Measurements from ENCODE around the gene PAX5.

Gene PAX5

DNA sequence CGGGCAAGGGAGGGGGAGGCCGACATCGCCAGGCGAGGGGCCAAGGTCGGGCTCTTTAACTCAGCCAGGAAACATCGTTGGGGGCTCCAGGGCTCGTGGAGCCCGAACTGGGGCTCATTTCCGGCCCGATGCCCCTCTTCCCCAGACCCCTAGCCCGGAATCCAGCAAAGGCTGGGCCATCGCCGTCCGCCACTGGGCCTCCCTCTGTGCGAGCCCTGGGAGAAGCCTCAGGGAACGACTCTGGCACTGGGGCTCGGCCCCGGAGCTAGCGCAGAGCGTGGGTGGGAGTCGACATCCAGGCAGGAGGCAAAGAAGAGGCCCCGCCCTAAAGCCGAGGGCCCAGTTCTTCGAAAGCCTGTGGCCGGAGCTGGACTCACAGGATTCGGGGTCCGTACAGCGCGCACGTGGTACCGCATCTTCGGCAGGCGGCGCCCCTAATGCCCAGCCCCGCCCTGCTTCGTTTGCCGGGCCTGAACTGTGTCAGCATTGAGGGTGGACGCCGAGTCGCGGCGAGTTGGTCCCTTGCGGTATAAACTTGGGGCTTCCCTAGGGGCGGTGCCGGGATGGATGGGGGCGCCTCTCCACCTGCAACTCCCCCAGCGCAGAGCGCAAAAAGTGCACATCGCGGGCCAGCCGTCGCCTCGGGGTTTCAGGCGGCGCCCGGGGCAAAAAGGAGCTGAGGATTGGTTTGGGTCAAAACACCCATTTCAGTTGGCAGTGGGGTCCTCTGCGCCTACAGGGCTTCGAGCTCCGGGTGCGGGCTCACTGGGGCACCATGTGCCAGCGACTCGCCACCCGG is 3.6 kb upstream of the PAX5 start:
- peak overlapping the region; percentile 15 for H3K4me3 ChIP-seq (ENCODE audit: low read depth, low read length)

- peak overlapping the region; percentile 15 for H3K4me3 ChIP-seq (ENCODE audit: low read depth, low read length)
Observed at GRCh38 chr9:37036776-37037502, 2.9 kb upstream of the PAX5 start.

DNA sequence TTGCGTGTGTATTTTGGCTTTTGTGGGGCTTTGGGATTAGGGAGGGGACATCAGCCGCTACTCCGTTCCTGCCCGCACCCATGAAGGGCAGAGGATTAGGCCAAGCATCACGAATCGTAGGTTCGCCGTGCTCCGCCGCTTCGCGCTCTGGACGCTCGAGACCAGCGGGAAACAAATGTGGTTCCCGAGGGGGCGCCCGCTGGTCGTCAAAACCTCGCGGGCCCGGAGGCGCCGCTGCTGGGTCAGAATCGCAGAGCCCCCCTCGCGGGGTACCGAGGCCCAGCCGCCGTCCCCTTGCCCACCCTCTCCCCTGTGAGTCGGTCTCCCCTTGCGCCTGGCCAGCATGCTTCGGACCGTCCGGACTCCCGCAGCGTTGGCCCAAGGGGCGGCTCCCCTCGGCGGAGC is 2.3 kb upstream of the PAX5 start:
- H3K4me3 ChIP-seq (ENCODE audit: low read depth, low read length), result peak overlapping the region; percentile 15

- H3K4me3 ChIP-seq (ENCODE audit: low read depth, low read length), result peak overlapping the region; percentile 28
Observed at GRCh38 chr9:37035648-37036370, 1.7 kb upstream of the PAX5 start.

- H3K4me3 ChIP-seq (ENCODE audit: low read depth, low read length), result peak overlapping the region; percentile 28
Observed at GRCh38 chr9:37034938-37035647, 1.0 kb upstream of the PAX5 start.

- H3K4me3 ChIP-seq (ENCODE audit: low read depth, low read length), result peak overlapping the region; percentile 20
Observed at GRCh38 chr9:37034305-37034937, 353 bp upstream of the PAX5 start.

- H3K4me3 ChIP-seq (ENCODE audit: low read depth, low read length), result no peak overlapping the region
Observed at GRCh38 chr9:37033141-37033540, 927 bp downstream of the PAX5 start.

DNA sequence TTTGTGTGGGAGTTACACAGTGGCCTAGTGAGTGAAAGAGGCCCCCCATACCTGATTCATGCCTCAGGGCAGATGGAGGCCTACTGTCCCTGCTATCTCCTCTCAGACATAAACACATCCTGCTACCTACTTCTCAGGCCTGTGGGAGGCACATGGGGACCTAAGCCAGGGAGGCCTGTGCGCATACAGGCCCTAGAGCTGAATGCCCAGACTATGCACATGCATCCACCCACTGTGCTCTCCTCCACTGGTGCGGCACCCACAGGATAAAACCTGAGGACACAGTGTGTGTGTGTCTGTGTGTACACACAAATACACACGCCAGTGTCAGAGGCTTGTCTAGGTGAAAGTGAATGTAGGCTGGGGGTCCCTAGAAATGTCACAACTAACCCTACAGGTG is 1.4 kb downstream of the PAX5 start:
- no peak overlapping the region for H3K4me3 ChIP-seq (ENCODE audit: low read depth, low read length)

DNA sequence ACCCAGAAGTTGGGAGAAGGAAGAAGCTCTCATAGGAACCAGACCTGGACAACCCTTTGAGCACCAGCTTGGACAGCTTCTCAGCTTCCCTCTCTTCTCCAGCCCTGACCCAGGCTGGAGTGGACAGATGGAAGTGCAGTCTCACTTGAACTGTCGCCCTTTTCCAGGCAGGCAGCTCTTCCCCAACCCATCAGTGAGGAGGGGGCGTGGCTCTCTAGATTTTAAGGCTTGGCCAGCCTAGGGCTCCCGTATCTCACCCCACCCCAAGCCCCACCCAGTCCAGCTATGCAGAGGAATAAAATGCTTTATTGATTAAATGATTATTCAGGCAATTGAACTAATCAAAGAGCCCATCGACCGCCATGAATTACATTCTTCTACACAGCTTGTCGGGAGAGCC is 2.2 kb downstream of the PAX5 start:
- H3K4me3 ChIP-seq (ENCODE audit: low read depth, low read length), result no peak overlapping the region

DNA sequence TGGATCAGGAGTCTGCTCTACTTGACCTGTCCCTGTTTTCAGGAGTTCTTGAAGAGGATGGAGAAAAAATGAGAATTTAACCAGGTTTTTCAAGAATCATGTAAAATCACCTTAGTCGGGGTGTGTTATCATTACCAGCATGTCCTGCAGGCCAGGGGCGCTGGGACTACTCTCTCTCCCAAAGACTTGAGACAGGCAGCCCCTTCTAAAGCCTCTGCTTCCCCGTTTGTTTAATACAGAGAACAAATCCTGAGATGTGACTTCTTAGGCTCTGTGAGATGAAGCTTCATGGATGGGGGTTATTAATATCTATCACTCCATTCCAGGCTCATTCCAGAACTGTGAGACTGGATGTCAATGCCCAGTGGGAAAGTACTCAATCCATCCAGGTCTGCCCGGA is 3.0 kb downstream of the PAX5 start:
- no peak overlapping the region for H3K4me3 ChIP-seq (ENCODE audit: low read depth, low read length)

- H3K4me3 ChIP-seq (ENCODE audit: low read depth, low read length), result no peak overlapping the region
Observed at GRCh38 chr9:37030611-37030939, 3.5 kb downstream of the PAX5 start.

- H3K4me3 ChIP-seq (ENCODE audit: low read depth, low read length), result peak overlapping the region; percentile 35
Observed at GRCh38 chr9:37029776-37030610, 4.1 kb downstream of the PAX5 start.

- peak overlapping the region; percentile 35 for H3K4me3 ChIP-seq (ENCODE audit: low read depth, low read length)
Observed at GRCh38 chr9:37029304-37029775, 4.7 kb downstream of the PAX5 start.

- no peak overlapping the region for H3K4me3 ChIP-seq (ENCODE audit: low read depth, low read length)
Observed at GRCh38 chr9:37028420-37029031, 5.5 kb downstream of the PAX5 start.

DNA sequence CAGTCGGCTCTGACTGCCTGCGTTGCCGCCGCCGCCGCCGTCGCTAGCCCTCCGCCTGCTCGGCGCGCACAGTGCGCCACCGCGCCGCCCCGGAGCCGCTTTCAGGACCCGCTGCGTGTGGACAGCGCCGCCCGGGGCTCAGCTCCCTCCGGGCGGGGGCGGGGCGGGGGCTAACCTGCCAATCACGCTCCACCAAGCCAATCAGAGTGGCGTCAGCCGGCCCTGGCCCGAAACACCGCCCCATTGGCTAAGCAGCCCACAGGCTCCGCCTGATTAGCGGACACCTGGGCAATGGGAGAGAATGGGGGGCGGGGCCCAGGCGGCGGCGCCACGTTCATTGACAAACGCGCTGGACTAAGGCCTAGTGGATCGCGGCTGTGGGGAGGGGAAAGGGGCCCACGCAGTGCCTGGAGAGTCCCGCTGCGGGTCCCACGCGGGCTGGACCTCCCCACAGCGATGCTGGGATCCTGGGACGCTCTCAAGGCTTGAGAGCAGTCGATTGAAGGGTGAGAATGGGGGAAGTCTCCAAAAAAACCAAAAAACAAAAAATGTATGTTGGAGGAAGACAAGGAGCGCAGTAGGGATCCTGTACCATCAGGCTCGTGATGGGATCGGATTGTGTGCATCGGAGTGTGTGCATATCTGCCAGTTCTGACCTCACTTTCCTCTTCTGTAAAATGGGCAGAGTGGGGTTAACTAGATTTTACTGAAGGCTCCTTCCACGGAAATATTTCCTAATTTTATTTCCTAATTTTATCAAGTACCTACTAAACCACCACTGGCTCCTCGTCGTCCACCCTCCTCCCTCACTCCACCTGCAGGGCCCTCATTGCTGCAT is 6.3 kb downstream of the PAX5 start:
- peak overlapping the region; percentile 13 for H3K4me3 ChIP-seq (ENCODE audit: low read depth, low read length)

DNA sequence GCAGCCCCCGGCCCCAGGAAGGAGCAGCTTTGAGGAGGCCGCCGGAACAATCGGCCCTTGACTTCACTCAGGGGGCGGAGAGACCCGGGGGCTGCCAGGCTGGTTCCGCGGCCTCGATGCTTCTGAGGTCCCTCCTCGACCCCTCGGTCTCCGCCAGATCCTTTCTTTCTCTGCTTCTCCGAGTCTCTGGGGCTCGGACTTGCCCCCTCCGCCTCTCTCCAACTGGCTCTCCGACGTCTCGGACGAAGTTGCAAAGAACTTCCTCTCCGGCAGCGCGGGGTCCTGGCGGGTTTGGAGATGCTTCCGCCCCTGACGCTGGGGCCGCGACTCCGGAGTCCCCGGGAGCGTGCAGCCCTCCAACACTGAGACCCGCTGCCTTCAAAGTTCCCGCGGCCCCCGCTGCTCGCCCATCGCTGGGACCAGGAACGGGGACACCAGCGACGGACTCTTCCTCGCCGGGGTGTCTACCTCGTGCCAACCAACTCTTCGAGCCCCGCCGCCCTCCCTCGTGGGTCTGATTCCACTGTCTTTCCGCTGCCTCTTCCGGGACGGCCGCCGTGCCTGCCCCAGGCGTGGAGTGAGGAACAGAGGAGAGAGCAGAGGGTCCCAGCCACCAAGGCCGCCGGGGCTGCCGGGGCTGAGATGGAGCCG is 7.0 kb downstream of the PAX5 start:
- peak overlapping the region; percentile 13 for H3K4me3 ChIP-seq (ENCODE audit: low read depth, low read length)

DNA sequence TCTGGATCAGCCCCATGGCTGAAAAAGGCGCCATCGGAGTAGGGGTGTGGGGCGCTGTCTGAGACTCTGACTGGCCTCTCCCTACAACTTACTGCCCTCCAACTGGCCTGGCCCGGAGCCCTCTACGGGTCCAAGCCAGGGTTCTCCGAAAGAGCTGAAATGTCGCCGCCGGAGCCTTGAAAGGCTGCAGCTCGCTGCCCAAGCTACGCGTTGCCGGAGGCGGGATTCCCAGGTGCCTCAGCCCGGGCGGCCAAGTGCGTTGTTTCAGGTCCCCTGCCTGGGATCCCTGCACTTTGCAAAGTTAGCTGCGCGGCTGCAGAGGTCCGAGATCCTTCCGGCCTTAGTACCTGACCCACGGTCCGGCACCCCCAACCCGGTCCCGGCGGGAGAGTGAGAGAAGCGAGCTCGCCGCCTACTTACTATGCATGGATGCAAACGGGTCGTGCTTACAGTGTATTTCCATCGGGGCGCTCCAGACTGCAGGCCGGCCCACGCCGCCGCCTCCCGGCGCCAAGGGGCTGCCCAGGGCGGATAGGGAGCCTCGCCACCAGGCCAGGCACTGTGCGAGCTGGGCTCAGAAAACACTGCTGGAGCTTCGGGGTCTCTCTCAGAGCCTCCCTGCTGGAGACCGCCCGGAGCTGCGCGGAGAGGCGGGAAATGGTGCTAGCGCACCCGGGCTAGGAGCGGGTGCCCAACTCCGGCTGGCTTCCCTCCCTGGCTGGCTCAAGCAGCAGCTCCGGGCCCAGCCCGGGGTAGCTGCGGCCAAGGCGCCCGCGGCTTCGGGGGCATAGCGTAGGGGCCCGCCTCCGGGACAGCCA is 7.7 kb downstream of the PAX5 start:
- peak overlapping the region; percentile 24 for H3K4me3 ChIP-seq (ENCODE audit: low read depth, low read length)

Data from iPS-11a (cell line).